ENCODE data around the gene ARHGAP44.
A peak's percentile ranks its signal among the peaks of the same experiment; 100 is the strongest.

Gene ARHGAP44

GRCh38 chr17:12996357-12996756 is 207.1 kb downstream of the ARHGAP44 start:
- DNase-seq = no peak

GRCh38 chr17:12996941-12997340 is 207.6 kb downstream of the ARHGAP44 start:
- DNase-seq = no peak

- no peak for DNase-seq
Measured at GRCh38 chr17:12998461-12998860, 209.2 kb downstream of the ARHGAP44 start.

GRCh38 chr17:12998874-12999273 is 209.6 kb downstream of the ARHGAP44 start:
- DNase-seq = no peak

- DNase-seq = no peak
Measured at GRCh38 chr17:13000561-13000960, 211.3 kb downstream of the ARHGAP44 start.

- no peak for DNase-seq
Measured at GRCh38 chr17:13001991-13002615, 212.8 kb downstream of the ARHGAP44 start.

- DNase-seq = peak; percentile 75
Measured at GRCh38 chr17:13002761-13003453, 213.6 kb downstream of the ARHGAP44 start.

- DNase-seq = no peak
Measured at GRCh38 chr17:13003454-13003851, 214.2 kb downstream of the ARHGAP44 start.

GRCh38 chr17:13003927-13004326 is 214.6 kb downstream of the ARHGAP44 start:
- DNase-seq = no peak

GRCh38 chr17:13004336-13004735 is 215.0 kb downstream of the ARHGAP44 start:
- no peak for DNase-seq

- DNase-seq = no peak
Measured at GRCh38 chr17:13005530-13005929, 216.2 kb downstream of the ARHGAP44 start.

GRCh38 chr17:13008461-13008860 is 219.2 kb downstream of the ARHGAP44 start:
- DNase-seq = no peak

GRCh38 chr17:13010959-13011358 is 221.7 kb downstream of the ARHGAP44 start:
- DNase-seq = no peak

- DNase-seq = no peak
Measured at GRCh38 chr17:13014801-13015200, 225.5 kb downstream of the ARHGAP44 start.

- no peak for DNase-seq
Measured at GRCh38 chr17:13016881-13017654, 227.8 kb downstream of the ARHGAP44 start.

- peak; percentile 97 for DNase-seq
Measured at GRCh38 chr17:13017655-13018459, 228.6 kb downstream of the ARHGAP44 start, which contains the start of gene ELAC2. Gene ELAC2, minus strand, starts transcription at chr17:13018027. Its CDS starts 80 bp downstream, at chr17:13017947.

- DNase-seq = no peak
Measured at GRCh38 chr17:13024016-13024415, 234.7 kb downstream of the ARHGAP44 start.

- peak; percentile 62 for DNase-seq
Measured at GRCh38 chr17:13024526-13025257, 235.4 kb downstream of the ARHGAP44 start.

GRCh38 chr17:13025258-13025627 is 235.9 kb downstream of the ARHGAP44 start:
- DNase-seq = no peak

GRCh38 chr17:13025687-13026086 is 236.4 kb downstream of the ARHGAP44 start:
- no peak for DNase-seq

- no peak for DNase-seq
Measured at GRCh38 chr17:13027246-13027645, 237.9 kb downstream of the ARHGAP44 start.

GRCh38 chr17:13029340-13029739 is 240.0 kb downstream of the ARHGAP44 start:
- no peak for DNase-seq

Data from left hindlimb (tissue), 1 donor.